PFSK-1 (cell line): ENCODE measurements around the gene FUT7.

Source experiments
- FOXP2 ChIP-seq: optimal IDR thresholded peaks from 2 replicates; pipeline ENCODE3; 2011; ENCODE audit warnings: borderline replicate concordance, control low read depth, inconsistent platforms; ENCODE audit not compliant: insufficient read depth; ENCODE audit errors: extremely low read length, extremely low read depth
- POLR2AphosphoS5 ChIP-seq: IDR thresholded peaks from 2 replicates; pipeline ENCODE4 v1.6.1; 2012; ENCODE audit warnings: low read depth, mild to moderate bottlenecking, control low read depth, low read length, moderate library complexity
- SIN3A ChIP-seq: IDR thresholded peaks from 2 replicates; pipeline ENCODE4 v1.6.1; 2012; ENCODE audit warnings: mild to moderate bottlenecking, low read length, moderate library complexity, borderline replicate concordance; ENCODE audit not compliant: insufficient read depth
- TAF1 ChIP-seq: IDR thresholded peaks from 2 replicates; pipeline ENCODE4 v1.6.1; 2012; ENCODE audit warnings: low read length, control low read depth, borderline replicate concordance; ENCODE audit not compliant: insufficient read depth
- TF ChIP-seq, protein P1 (sequence below), 2 experiments: IDR thresholded peaks; 2 replicates each; pipeline versions ENCODE4 v1.6.1 to v1.8.0; 2011 to 2012; ENCODE audit warnings: low read depth in 2 of 2, low read length in 2 of 2, control low read depth in 1 of 2, inconsistent platforms in 1 of 2, mild to moderate bottlenecking in 1 of 2, moderate library complexity in 1 of 2; ENCODE audit not compliant: insufficient read depth in 1 of 2

The FUT7 gene

DNA sequence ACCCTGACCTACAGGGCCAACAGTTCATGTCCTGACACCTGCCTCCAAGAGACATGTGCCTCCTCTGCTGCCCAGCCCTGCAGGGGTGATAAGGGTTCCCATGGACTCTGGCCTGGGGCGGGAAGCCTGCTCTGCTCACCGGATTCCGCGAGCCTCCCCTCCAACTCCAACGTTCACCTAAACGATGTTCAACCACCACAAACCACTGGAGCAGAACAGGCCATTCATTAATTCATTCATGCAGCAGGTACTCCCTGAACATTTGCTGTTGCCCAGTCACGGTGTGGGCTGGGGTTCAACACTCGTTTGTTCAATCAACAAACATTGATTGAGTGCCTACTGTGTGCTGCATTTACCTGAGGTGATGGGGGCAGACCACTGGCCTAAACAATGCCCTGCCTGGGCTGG is 42.1 kb upstream of the FUT7 start:
- TF ChIP-seq POLR2AphosphoS5 (no peak), FOXP2 (no peak), TAF1 (no peak), SIN3A (no peak)
- TF ChIP-seq, protein P1, sequence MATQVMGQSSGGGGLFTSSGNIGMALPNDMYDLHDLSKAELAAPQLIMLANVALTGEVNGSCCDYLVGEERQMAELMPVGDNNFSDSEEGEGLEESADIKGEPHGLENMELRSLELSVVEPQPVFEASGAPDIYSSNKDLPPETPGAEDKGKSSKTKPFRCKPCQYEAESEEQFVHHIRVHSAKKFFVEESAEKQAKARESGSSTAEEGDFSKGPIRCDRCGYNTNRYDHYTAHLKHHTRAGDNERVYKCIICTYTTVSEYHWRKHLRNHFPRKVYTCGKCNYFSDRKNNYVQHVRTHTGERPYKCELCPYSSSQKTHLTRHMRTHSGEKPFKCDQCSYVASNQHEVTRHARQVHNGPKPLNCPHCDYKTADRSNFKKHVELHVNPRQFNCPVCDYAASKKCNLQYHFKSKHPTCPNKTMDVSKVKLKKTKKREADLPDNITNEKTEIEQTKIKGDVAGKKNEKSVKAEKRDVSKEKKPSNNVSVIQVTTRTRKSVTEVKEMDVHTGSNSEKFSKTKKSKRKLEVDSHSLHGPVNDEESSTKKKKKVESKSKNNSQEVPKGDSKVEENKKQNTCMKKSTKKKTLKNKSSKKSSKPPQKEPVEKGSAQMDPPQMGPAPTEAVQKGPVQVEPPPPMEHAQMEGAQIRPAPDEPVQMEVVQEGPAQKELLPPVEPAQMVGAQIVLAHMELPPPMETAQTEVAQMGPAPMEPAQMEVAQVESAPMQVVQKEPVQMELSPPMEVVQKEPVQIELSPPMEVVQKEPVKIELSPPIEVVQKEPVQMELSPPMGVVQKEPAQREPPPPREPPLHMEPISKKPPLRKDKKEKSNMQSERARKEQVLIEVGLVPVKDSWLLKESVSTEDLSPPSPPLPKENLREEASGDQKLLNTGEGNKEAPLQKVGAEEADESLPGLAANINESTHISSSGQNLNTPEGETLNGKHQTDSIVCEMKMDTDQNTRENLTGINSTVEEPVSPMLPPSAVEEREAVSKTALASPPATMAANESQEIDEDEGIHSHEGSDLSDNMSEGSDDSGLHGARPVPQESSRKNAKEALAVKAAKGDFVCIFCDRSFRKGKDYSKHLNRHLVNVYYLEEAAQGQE (IDR thresholded peaks at IDR 0.05; ENCODE audit: insufficient read depth in 1 of 2, low read depth in 2 of 2, low read length in 2 of 2): no peak

DNA sequence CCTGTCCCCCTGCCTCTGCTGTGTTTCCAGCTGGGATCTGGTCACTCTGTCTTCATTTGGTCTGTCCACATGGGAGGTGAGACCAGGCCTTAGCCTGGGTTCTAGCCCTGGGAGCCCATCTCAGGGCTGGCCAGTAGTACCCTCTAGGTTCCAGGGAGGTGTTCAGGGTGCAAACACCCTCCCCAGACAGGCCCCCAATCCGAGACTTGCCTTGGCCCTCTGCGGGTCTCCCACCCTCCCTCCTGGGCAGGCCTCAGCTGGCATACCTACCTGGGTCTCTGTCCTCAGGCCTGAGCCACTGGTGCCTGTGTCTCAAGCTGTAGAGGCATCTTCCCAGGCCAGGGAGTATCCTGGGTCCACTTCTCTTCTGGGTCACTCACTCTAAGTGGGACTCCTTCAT is 39.4 kb upstream of the FUT7 start:
- TF ChIP-seq, protein P1 (IDR thresholded peaks at IDR 0.05; ENCODE audit: insufficient read depth in 1 of 2, low read depth in 2 of 2, low read length in 2 of 2): no peak
- no peak for TF ChIP-seq TAF1
- TF ChIP-seq SIN3A: no peak
- no peak for TF ChIP-seq FOXP2

DNA sequence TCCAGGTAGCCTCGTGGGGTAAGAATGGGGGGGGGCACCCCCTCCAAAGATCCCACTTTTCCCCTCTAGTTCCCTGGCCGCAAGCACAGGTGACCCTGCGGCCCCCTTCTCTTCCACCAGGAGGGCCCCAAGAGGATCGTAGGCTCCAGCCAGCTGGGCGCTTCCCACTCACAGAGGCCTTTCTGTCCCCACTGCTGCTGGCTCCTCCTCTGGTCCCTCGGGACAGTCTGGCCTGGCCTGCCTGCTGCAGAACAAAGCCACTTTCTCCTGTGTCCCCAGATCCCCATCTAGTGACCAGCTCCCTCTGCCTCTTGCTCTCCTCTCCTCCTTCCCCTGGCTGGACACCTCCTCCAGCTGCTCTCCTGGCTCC is 39.0 kb upstream of the FUT7 start:
- no peak for TF ChIP-seq FOXP2
- TF ChIP-seq POLR2AphosphoS5: no peak
- no peak for TF ChIP-seq TAF1
- no peak for TF ChIP-seq SIN3A
- TF ChIP-seq, protein P1 (IDR thresholded peaks at IDR 0.05; ENCODE audit: insufficient read depth in 1 of 2, low read depth in 2 of 2, low read length in 2 of 2): no peak

DNA sequence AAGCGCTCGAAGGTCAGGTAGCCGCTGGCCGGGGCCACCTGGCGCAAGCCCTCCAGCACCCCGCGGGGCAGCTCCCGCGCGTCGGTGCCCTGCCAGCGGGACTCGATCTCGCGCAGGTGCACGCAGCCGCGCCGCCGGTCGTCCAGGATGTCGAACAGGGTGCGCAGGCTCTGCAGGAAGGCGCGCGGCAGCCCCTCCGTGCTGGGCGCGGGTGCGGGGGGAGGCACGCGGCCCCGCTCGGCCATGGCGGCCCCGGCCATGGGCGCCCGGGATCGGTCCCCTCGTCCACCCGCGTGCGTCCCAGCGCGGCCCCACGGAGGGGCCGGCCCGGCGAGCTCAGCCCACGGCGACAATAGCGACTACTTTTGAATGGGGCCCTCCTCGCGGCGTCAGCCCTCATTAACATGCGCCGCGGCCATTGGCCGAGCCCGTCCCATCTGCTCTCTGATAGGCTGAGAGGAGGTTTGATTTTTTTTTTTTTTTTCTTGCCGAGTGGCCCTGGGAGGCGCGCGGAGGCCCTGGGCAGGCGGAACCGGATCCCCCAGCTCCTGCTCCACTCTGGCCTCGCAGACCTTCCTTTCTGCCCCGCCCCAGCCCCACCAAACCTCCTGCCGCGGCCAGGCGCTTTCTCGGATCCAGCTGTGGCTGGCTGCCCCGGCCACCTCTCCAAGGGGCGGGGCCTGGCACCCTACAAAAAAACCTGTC is 38.5 kb upstream of the FUT7 start, which contains the start of gene SAPCD2:
Gene SAPCD2, minus strand, starts transcription at position 357 of the 705 bp plus-strand sequence. Its CDS starts 97 bp downstream, at position 260.
- peak; percentile 69; the same call in 1 of the 2 replicates for TF ChIP-seq TAF1
- no peak for TF ChIP-seq FOXP2
- TF ChIP-seq POLR2AphosphoS5: peak; percentile 80
- TF ChIP-seq, protein P1 (IDR thresholded peaks at IDR 0.05; ENCODE audit: insufficient read depth in 1 of 2, low read depth in 2 of 2, low read length in 2 of 2): peak in 1 of 2 experiments; percentile 59; a peak in 1 of 4 replicates
